HL-60 (cell line): ENCODE results near the gene CNOT11.

Source experiments
- microRNA-seq: library from miRNA; unstranded; fragments of <30 nt; microRNA quantifications from one replicate; pipeline ENCODE4, GENCODE V29; 2018

The CNOT11 gene

Small RNAs within 50 kb of the gene (microRNA-seq; reads per million reads assigned to microRNA genes)
- gene MIR5696, result 1.2 reads per million
